Ascending aorta (tissue), 2 donors: ENCODE results near the gene APOE. TPM values are rescaled to one million over a fixed set of nuclear protein-coding genes. Genes with fewer than 3 reads are reported as not detected.

Experiments used
- DNase-seq, 2 donors: peaks; one replicate each; pipeline ENCODE4 v3.0.0-alpha.2; 2019; ENCODE audit warnings: low spot score in 2 of 2
- H3K27ac ChIP-seq, 2 donors: fragments of 200-600 bp; sonication (generic); one replicate each; pipeline ENCODE4 v1.5.1; 2016 to 2017; ENCODE audit warnings: mild to moderate bottlenecking in 1 of 2
- H3K27me3 ChIP-seq: fragments of 200-600 bp; sonication (generic); one replicate; pipeline ENCODE4 v1.5.1; 2017
- H3K36me3 ChIP-seq, 2 donors: fragments of 200-600 bp; sonication (generic); one replicate each; pipeline ENCODE4 v1.5.1; 2016
- H3K4me1 ChIP-seq, 2 donors: fragments of 200-600 bp; sonication (generic); one replicate each; pipeline ENCODE4 v1.5.1; 2016 to 2017; ENCODE audit warnings: mild to moderate bottlenecking in 1 of 2
- H3K4me3 ChIP-seq, 2 donors: fragments of 200-600 bp; sonication (generic); one replicate each; pipeline ENCODE4 v1.5.1; 2016 to 2017; ENCODE audit warnings: mild to moderate bottlenecking in 1 of 2
- H3K9me3 ChIP-seq, 2 donors: fragments of 200-600 bp; sonication (generic); one replicate each; pipeline ENCODE4 v1.5.1; 2016
- intact Hi-C: fragments of 100-400 bp; cut with DNase I; formaldehyde crosslinking; loops from one replicate; pipeline ENCODE4 v1.15.1; 2023
- total RNA-seq: library from RNA; depleted of rRNA; stranded (reverse); fragments of >200 nt; gene quantifications from one replicate; pipeline ENCODE4 v1.1.0, GENCODE V29; 2016
- TF ChIP-seq, protein P1 (sequence below), 3 experiments: fragments of 200-600 bp in 2 of 3; fragments of 450-650 bp in 1 of 3; sonication (generic) in 2 of 3; IDR thresholded peaks; one replicate each; pipeline ENCODE4 v1.5.1; 2016 to 2019; ENCODE audit warnings: antibody characterized with exemption in 3 of 3, mild to moderate bottlenecking in 1 of 3, moderate library complexity in 1 of 3

APOE gene
- total RNA-seq, 1 donor from 2014 or later, result 436 TPM

DNA sequence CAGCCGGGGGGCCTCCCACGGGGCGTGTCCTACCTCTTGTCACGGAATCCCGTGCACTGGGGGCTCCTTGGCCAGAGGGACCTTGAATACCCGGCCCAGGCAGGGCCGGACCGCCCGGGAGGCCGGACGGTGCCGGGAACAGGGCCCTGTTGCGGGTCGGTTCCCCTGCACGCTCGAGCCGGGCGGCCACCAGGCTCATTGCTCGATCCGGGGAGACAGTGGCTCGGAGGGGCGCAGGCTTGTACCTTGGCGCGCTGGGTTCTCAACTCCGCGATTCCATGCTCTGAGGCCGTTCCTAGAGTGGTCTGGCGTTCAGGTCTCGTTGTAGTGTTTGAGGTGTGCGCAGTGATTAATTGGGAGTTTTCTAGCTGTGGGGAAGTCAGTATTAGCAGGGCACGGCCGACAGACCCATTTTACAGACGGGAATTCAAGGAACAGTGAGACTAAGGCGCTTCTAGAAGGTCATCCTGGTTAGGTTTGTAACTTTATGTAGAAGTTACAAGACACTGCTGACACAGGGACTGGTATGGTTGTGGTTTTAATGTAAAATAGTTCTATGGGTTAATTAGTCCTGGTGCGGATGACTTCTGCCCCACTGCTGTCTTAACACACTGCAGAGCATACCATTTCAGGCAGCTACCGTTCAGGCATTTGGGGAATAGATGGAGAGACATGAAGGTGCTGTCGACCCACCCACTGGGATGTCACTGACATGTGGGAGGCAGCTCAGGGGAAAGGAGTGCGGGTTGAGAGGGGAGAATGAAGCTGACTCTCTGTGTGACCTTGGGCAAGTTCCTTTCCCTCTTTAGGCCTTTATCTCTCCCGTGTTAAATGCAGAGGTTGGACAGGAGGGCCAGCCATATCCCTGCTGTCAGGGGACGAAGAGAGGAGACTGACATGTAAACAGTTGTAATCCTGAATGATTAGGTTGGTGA, 50.2 kb downstream of the APOE start:
- Histone ChIP-seq H3K4me3 (peak overlapping the region; percentile 73 to 98), H3K27ac (peak overlapping the region; percentile 89 to 91), H3K4me1 (peaks cover 10 to 30% of the 10 kb centered on the region in 2 donors), H3K36me3 (peaks cover 0 to 4% of the 10 kb centered on the region in 2 donors), H3K27me3 (no peaks in the 10 kb centered on the region), H3K9me3 (no peaks in the 10 kb centered on the region)
- no peak for DNase-seq
- intact Hi-C loops, result loop anchor here (1.0 to 5.0 kb wide), 4 partner anchors 40 to 222 kb away; partner anchors contain the start of genes BLOC1S3, PPP1R37, RELB and TRAPPC6A
- TF ChIP-seq, protein P1, sequence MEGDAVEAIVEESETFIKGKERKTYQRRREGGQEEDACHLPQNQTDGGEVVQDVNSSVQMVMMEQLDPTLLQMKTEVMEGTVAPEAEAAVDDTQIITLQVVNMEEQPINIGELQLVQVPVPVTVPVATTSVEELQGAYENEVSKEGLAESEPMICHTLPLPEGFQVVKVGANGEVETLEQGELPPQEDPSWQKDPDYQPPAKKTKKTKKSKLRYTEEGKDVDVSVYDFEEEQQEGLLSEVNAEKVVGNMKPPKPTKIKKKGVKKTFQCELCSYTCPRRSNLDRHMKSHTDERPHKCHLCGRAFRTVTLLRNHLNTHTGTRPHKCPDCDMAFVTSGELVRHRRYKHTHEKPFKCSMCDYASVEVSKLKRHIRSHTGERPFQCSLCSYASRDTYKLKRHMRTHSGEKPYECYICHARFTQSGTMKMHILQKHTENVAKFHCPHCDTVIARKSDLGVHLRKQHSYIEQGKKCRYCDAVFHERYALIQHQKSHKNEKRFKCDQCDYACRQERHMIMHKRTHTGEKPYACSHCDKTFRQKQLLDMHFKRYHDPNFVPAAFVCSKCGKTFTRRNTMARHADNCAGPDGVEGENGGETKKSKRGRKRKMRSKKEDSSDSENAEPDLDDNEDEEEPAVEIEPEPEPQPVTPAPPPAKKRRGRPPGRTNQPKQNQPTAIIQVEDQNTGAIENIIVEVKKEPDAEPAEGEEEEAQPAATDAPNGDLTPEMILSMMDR (IDR thresholded peaks at IDR 0.05), result no peak

- no peaks in the 10 kb centered on the region for H3K27me3 ChIP-seq
- no peak overlapping the region for H3K4me3 ChIP-seq
- intact Hi-C loops, result loop anchor here (5.0 kb wide), 1 partner anchor 220 kb away; the partner anchor contains the start of genes BLOC1S3 and TRAPPC6A
- TF ChIP-seq, protein P1 (IDR thresholded peaks at IDR 0.05), result no peak
- no peak for DNase-seq
- peaks cover 10 to 13% of the 10 kb centered on the region in 2 donors for H3K36me3 ChIP-seq
- H3K9me3 ChIP-seq, result no peaks in the 10 kb centered on the region
- H3K4me1 ChIP-seq, result peaks cover 5 to 23% of the 10 kb centered on the region in 2 donors
- H3K27ac ChIP-seq, result no peak overlapping the region
Observed at GRCh38 chr19:44957526-44957925, 51.9 kb downstream of the APOE start.

DNA sequence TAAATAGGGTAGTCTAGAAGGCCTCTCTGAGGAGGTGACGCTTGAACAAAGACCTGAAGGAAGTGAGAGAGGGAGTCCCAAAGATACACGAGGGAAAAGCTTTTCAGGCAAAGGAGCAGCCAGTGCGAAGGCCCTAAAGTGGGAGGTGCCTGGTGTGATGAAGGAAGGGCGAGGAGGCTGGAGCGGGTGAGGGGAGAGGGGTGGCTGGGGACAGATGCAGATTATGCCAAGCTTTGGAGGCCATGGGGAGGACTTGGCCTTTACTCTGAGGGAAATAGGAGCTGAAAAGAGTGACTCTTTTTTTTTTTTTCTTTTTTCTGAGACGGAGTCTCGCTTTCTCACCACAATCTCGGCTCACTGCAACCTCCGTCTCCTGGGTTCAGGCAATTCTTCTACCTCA, 52.5 kb downstream of the APOE start:
- intact Hi-C loops, result loop anchor here (5.0 kb wide), 1 partner anchor 219 kb away; the partner anchor contains the start of genes BLOC1S3 and TRAPPC6A
- H3K9me3 ChIP-seq, result no peaks in the 10 kb centered on the region
- H3K27ac ChIP-seq, result no peak overlapping the region
- H3K36me3 ChIP-seq, result peaks cover 13 to 17% of the 10 kb centered on the region in 2 donors
- DNase-seq, result no peak
- H3K4me1 ChIP-seq, result peaks cover 5 to 23% of the 10 kb centered on the region in 2 donors
- H3K27me3 ChIP-seq, result no peaks in the 10 kb centered on the region
- TF ChIP-seq, protein P1 (IDR thresholded peaks at IDR 0.05), result no peak
- H3K4me3 ChIP-seq, result no peak overlapping the region

Other genes with a start within 250 kb of the APOE start
- gene CEACAM19, start 234.3 kb upstream of the APOE start, total RNA-seq, result 6.3 TPM
- not detected for gene CEACAM16, start 206.6 kb upstream of the APOE start, total RNA-seq
- gene BCL3, start 157.1 kb upstream of the APOE start, total RNA-seq, result 66.2 TPM
- not detected for gene CBLC, start 127.9 kb upstream of the APOE start, total RNA-seq
- gene BCAM, start 96.7 kb upstream of the APOE start, total RNA-seq, result 832 TPM
- gene NECTIN2, start 59.5 kb upstream of the APOE start, total RNA-seq, result 125 TPM
- gene TOMM40, start 14.5 kb upstream of the APOE start, total RNA-seq, result 25.5 TPM
- gene APOC1, start 8.8 kb downstream of the APOE start, total RNA-seq, result 17.0 TPM
- gene APOC4, start 36.4 kb downstream of the APOE start, total RNA-seq, result not detected
- gene APOC2, start 40.3 kb downstream of the APOE start, total RNA-seq, result not detected
- 65.2 TPM for gene CLPTM1, start 49.6 kb downstream of the APOE start, total RNA-seq
- gene RELB, start 95.7 kb downstream of the APOE start, total RNA-seq, result 8.7 TPM
- gene CLASRP, start 133.2 kb downstream of the APOE start, total RNA-seq, result 103 TPM
- not detected for gene ZNF296, start 170.7 kb downstream of the APOE start, total RNA-seq
- gene GEMIN7, start 173.5 kb downstream of the APOE start, total RNA-seq, result 48.2 TPM
- 17.6 TPM for gene PPP1R37, start 187.4 kb downstream of the APOE start, total RNA-seq